GM10248 (cell line): ENCODE results near the gene NANOS1.

Experiments used
- CTCF ChIA-PET: fragments of 300-600 bp; sonication (Branson Sonifier 250); formaldehyde crosslinking; extraction: SDS; loops from one replicate; lab custom pipeline; 2021; ENCODE audit warnings: antibody characterized with exemption; lab: Yijun Ruan, JAX
- POLR2A ChIA-PET: fragments of 350-650 bp; sonication (Branson Sonifier 250); formaldehyde crosslinking; extraction: SDS; loops from one replicate; lab custom pipeline; 2020; ENCODE audit warnings: antibody characterized with exemption; lab: Yijun Ruan, JAX
- DNase-seq: peaks from one replicate; pipeline ENCODE4 v3.0.0; 2012; ENCODE audit errors: extremely low spot score
- TF ChIP-seq, protein P1 (sequence below): IDR thresholded peaks from 2 replicates; pipeline ENCODE4 v1.5.1; 2012; ENCODE audit warnings: mild to moderate bottlenecking, low read depth; ENCODE audit errors: extremely low read depth, missing control alignments, control extremely low read depth

Gene NANOS1, protein sequence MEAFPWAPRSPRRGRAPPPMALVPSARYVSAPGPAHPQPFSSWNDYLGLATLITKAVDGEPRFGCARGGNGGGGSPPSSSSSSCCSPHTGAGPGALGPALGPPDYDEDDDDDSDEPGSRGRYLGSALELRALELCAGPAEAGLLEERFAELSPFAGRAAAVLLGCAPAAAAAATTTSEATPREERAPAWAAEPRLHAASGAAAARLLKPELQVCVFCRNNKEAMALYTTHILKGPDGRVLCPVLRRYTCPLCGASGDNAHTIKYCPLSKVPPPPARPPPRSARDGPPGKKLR

DNA sequence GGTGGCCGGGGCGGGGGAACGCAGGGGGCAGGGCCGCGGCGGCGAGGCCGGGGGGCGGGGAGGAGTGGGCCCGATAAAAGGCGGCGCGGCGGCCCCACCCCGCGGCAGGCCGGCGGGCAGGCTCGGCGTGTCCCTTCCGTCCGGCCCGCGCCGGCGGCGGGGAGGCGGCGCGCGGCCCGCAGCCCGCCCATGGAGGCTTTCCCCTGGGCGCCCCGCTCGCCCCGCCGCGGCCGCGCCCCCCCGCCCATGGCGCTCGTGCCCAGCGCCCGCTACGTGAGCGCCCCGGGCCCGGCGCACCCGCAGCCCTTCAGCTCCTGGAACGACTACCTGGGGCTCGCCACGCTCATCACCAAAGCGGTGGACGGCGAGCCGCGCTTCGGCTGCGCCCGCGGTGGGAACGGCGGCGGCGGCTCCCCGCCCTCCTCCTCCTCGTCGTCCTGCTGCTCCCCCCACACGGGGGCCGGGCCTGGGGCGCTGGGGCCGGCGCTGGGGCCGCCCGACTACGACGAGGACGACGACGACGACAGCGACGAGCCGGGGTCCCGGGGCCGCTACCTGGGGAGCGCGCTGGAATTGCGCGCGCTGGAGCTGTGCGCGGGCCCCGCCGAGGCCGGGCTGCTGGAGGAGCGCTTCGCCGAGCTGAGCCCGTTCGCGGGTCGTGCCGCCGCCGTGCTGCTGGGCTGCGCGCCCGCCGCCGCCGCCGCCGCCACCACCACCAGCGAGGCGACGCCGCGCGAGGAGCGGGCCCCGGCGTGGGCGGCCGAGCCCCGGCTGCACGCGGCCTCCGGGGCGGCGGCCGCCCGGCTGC is at the start of gene NANOS1:
Gene NANOS1 (plus strand): TSS at position 102 of the 808 bp plus-strand sequence. CDS start 88 bp downstream, at position 190.
- POLR2A ChIA-PET = no interaction called here
- DNase-seq = no peak
- CTCF ChIA-PET = interaction anchor here (1.4 kb wide), 1 partner anchor 830 kb away, joined by 3 read pairs; no protein-coding TSS in a partner anchor
- TF ChIP-seq, protein P1, sequence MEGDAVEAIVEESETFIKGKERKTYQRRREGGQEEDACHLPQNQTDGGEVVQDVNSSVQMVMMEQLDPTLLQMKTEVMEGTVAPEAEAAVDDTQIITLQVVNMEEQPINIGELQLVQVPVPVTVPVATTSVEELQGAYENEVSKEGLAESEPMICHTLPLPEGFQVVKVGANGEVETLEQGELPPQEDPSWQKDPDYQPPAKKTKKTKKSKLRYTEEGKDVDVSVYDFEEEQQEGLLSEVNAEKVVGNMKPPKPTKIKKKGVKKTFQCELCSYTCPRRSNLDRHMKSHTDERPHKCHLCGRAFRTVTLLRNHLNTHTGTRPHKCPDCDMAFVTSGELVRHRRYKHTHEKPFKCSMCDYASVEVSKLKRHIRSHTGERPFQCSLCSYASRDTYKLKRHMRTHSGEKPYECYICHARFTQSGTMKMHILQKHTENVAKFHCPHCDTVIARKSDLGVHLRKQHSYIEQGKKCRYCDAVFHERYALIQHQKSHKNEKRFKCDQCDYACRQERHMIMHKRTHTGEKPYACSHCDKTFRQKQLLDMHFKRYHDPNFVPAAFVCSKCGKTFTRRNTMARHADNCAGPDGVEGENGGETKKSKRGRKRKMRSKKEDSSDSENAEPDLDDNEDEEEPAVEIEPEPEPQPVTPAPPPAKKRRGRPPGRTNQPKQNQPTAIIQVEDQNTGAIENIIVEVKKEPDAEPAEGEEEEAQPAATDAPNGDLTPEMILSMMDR = no peak

DNA sequence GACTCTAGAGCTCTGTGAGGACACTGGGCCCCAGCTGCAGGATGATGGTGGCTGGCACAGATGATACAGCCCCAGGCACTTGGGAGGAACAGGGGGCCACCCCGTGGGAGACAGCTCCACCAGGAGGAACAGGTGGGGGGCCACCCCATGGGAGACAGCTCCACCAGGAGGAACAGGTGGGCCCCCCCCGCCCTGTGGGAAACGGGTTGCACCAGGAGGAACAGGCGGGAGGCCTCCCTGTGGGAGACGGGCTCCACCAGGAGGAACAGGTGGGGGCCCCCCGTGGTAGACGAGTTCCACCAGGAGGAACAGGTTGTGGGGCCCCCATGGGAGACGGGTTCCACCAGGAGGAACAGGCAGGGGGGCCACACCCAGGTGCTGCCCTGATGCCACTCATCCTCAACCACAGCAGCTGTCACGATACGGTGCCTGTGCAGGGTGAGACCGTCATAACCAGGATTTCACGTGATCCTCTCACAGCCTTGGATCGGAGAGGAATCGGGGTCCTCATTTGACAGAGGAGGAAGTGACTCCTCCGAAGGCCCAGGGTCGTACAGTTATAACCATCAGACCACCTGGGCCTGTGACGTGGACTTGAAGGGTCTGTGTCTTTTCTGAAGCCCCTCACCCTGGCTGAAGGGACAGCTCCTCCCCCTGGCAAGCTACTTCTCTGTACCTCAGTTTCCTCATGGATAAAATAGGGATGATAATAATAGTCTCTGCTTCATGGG is 49.2 kb upstream of the NANOS1 start:
- TF ChIP-seq, protein P1 = no peak
- DNase-seq = no peak
- ChIA-PET POLR2A (no interaction called here), CTCF (interaction anchor here (1.1 to 1.9 kb wide), 2 partner anchors 14 to 22 kb away, joined by 3 to 4 read pairs; no protein-coding TSS in a partner anchor)

DNA sequence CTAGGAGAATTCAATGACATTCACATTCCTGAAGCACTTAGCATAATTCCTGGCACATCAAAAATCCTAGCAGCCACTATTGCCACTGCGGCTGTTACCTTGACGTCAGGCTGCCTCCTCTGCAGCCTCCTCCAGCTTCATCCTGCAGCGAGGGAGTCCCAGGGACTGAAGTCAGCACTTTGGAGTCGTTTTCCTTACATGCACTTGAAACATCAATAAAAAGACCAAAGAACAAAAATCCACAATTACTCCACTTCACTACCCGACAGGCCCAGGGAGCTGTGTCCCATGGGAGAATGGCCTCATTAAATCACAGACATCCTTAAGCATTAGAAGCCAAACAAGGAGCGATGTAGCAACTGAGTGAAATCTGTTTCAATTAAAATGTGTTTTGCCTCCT is 48.6 kb upstream of the NANOS1 start:
- TF ChIP-seq, protein P1 = no peak
- CTCF ChIA-PET = interaction anchor here (1.9 kb wide), 1 partner anchor 22 kb away, joined by 4 read pairs; no protein-coding TSS in a partner anchor
- POLR2A ChIA-PET = interaction anchor here (0.6 kb wide), 1 partner anchor 1417 kb away, joined by 6 read pairs; no protein-coding TSS in a partner anchor
- no peak for DNase-seq

DNA sequence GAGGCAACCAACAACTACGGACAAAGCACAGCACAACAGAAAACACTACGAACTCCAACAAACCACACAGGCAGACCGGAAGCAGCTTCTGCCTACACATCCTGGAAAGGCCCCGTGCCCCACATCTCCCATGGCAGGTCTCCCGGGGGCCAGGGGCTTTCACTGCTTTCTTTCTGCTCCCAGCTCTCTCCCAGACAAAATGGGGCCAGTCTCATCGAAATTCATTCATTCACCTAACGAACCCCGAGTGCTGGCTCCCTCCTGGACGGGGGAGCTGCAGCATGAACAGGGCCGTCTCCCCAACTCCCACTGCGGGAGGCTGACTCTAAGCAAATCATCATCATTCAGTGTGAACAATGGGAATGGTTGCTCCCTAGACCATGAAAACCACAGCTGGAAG is 47.6 kb upstream of the NANOS1 start:
- no peak for DNase-seq
- TF ChIP-seq, protein P1 = no peak
- ChIA-PET CTCF (interaction anchor here (1.9 kb wide), 1 partner anchor 20 kb away, joined by 4 read pairs; no protein-coding TSS in a partner anchor), POLR2A (no interaction called here)

DNA sequence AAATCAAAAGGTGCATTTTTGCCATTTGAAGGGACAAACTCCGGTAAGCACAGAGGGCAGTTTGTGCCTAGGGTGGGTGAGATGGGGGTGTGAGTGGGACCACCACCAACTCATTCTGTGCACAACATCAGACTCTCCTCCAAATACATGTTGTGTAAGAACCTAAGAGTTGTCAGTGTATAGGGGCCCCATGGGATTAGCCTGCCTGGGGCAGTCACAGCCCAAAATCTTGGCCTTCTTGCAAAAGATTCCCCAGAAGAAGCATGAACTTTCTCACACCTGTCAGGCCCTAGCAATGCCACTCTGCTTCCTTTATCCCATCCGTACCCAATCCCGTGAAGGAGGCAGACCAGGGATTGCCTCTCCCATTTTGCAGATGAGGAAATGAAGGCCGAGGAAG is 47.1 kb upstream of the NANOS1 start:
- CTCF ChIA-PET = interaction anchor here (1.9 kb wide), 1 partner anchor 20 kb away, joined by 4 read pairs; no protein-coding TSS in a partner anchor
- no peak for DNase-seq
- POLR2A ChIA-PET = no interaction called here
- TF ChIP-seq, protein P1 = no peak

DNA sequence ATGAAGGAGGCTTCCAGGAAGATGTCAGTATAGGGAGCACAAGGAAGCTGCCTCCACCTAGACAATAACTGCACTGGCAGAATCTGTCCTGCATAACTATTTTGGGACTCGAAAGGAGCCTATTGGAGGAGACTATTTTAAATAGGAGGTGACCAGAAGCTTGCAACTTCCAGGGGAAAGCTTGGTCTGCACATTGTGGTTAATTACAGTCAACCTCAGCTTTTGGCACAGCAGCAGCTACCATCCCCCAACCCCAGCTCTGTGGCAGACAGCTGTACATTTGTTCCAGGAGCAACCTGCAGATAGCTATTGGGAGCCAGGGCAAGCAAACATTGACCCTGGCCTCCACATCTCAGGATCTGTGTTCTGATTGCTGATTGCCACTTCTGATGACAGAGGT is 46.3 kb upstream of the NANOS1 start:
- TF ChIP-seq, protein P1 = no peak
- no peak for DNase-seq
- ChIA-PET CTCF (interaction anchor here (0.9 kb wide), 1 partner anchor 34 kb away, joined by 3 read pairs; no protein-coding TSS in a partner anchor), POLR2A (no interaction called here)
